Astrocyte of the spinal cord (primary cell): ENCODE results near the gene PPP3CA.

Experiments
- DNase-seq: peaks from one replicate; pipeline ENCODE4 v3.0.0; 2011; ENCODE audit warnings: low read depth, low spot score
- H3K4me3 ChIP-seq: 2 replicates; pipeline ENCODE4 v1.5.1; 2011; ENCODE audit warnings: low read depth, mild to moderate bottlenecking, low read length, moderate library complexity
- CTCF ChIP-seq: IDR thresholded peaks from 2 replicates; pipeline ENCODE4 v1.5.1; 2012; ENCODE audit warnings: low read depth, mild to moderate bottlenecking, low read length, inconsistent platforms
- in situ Hi-C: cut with HindIII; loops from 2 replicates; pipeline ENCODE4 v1.10.0; 2017; ENCODE audit warnings: low sequenced_read_pairs

PPP3CA gene

DNA sequence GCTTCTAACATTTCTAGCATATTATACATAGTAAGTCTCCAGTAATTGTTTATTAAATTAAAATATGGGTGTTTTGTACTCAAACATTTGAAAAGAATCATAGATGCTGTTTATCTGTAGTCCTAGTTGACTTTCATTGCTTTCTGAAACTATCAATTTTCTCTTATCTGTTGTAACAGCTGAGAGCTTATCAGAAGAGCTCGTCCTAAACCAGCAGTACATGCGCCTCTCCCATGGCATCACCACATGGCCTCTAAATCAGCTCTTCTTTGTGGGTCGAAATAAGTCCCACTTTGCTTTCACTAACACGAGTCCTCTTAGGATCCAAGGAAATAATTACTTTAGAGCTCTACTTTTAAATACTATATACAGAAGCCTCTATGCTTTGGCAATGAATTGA lies 55.1 kb downstream of the PPP3CA start:
- in situ Hi-C loops: no loop called here
- H3K4me3 ChIP-seq: no peak overlapping the region
- no peak for TF ChIP-seq CTCF
- DNase-seq: no peak

DNA sequence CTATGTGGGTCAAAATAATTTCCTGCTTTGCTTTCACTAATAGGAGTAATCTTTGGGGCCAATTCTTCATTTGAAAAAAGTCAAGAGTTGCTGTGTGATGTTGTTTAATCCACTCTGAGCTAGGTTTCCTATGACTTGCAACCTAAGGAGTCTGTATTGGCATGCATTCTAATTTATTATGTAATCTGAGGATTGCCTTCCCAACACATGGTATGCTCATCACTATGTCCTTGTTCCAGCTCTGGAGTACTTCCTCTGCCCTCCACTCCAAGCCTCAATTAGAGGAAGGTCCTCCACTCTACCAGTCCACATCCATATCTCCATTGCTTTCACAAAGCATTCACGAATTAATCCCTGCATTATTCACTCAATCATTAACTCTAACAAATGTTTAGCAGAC lies 56.1 kb downstream of the PPP3CA start:
- no peak for TF ChIP-seq CTCF

DNA sequence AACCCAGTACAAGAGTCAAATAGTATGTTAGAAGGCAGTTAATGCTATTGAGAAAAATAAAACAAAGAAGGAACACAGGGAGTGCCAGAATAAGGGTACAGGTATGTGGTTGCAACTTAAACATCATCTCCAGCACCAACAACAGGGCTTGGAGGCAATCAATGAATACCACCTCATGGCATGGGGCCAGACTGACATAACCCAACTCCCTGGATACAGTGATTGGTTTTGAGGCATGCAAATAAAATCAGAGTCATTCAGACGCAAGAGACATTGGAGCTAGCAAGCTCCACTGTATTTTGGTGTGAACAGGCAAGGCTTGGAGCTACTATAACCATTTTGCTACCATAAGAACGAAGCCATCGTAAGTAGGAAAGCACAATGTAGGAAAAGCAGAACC lies 56.7 kb downstream of the PPP3CA start:
- TF ChIP-seq CTCF: no peak

More for the DNA sequence above, 56.1 kb downstream of the PPP3CA start:
- H3K4me3 ChIP-seq: no peak overlapping the region
- no peak for DNase-seq
- in situ Hi-C loops: no loop called here

GRCh38 chr4:101289306-101289705 lies 58.0 kb downstream of the PPP3CA start:
- TF ChIP-seq CTCF: no peak
- H3K4me3 ChIP-seq: no peak overlapping the region
- no peak for DNase-seq
- in situ Hi-C loops: no loop called here

More for the DNA sequence above, 56.7 kb downstream of the PPP3CA start:
- no peak overlapping the region for H3K4me3 ChIP-seq
- in situ Hi-C loops: no loop called here
- DNase-seq: no peak

DNA sequence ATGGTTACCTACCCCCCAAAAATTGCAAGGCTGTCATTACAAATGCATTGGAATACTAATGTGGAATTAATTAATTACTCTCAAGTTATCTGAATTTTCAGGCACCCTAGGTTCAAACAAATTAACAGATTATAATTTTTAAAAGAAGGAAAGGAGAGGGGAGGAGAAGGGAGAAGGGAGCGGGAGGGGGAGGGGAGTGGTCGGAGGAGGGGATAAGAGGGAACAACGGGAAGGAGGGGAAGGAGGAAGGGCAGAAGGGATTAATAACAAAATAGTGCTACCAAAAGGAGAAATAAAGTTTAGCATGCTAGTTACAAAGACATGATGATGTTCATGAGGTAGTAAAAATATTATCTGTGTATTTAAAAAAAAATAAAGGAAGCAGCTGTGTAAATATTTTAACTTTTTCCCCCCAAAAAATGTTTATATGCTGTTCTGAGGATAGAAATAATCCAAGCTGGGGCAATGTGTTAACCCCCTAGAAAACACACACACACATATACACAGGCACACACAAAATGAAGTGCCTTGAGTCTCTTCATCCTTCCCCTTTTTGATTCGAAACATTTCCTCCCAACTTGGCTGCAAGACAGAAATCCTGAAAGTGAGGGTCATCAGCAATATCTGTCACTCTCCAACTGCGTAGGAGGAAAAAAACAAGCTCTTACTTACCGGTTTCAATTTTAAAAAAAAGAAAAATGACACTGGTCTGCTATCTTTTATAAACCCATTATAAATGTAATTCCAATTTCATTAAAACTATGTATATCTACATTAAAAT lies 58.8 kb downstream of the PPP3CA start:
- H3K4me3 ChIP-seq: no peak overlapping the region
- DNase-seq: no peak
- TF ChIP-seq CTCF: no peak
- in situ Hi-C loops: no loop called here

DNA sequence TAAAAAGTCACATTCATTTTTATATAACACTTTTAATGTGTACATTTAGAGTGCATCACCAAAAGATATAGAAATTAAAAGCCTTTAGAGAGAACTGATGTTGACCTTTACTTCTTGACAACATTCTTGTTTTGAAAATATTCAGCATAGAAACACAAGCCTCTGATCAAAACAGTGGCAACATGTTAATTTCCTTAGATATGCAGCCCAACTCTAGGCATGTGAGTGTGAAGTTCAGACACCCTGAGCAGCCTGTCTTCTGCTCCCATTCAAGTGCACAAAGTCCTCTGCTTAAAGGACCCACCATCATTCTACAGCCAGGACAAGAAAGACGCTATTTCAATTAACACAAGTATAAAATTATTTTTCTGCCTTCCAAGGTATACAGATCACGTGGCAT lies 60.0 kb downstream of the PPP3CA start:
- no peak for TF ChIP-seq CTCF
- in situ Hi-C loops: no loop called here
- H3K4me3 ChIP-seq: no peak overlapping the region
- DNase-seq: no peak
